Hippocampal formation (tissue), 2 donors: Measurements from ENCODE around the gene TCF7L1.

Source experiments
- DNase-seq, 2 donors: peaks; one replicate each; lab custom pipeline; 2025; lab: John Stamatoyannopoulos, UW

Gene TCF7L1

DNA sequence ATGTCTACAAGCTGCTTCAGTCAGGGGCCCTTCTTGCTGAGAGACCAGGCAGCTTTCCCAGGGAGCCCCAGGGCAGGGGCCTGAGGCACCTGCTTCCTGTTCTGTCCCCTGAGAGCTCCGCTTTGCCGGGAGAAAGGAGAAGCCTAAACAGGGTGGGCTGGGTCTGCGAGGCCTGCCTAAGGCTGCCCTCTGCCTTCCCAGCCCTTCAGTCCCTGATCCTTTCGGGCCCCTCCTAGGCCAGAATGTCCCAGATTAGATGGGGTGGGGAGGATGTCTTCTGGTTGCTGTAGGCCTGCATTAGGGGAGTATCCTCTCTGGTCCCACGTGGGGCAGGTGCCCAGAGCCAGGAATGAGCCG is 122.2 kb downstream of the TCF7L1 start:
- DNase-seq: no peak

DNA sequence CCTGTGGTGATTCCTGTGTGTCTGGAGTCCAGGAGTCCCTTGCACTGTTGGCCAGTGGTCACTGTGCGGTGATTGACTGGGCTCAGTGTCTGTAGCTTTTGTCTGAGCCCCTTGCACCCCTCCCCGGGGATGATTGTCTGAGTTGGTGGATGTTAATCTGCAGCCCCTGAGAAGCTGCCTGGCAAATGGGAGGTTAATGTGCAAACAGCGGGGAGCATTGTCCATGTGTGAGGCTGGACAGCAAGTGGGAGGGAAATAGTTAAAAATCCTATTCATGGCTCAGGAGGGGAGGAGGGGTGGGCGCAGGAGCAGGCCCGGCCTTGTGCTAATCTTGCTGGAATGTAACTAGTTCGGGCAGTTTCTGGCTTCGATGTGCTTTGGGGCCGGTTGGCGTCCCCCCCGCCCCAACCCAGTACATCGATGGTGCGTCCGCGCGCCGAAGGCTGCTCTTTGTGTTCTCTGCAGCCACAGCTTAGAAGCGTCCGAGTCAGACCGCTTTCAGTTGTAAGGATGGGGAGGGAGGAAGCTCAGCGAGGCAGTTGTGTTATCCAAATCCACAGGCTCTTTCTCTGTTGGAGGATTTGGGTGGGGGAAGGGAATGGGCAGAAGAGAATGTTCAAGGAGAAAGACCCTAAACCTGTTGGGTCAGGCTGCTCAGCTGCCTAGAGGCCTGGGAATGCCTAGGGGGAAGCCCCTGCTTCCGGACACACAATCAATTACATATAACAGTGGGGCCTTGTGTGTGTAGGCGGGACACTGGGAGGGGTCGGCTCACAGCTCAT is 122.8 kb downstream of the TCF7L1 start:
- no peak for DNase-seq

DNA sequence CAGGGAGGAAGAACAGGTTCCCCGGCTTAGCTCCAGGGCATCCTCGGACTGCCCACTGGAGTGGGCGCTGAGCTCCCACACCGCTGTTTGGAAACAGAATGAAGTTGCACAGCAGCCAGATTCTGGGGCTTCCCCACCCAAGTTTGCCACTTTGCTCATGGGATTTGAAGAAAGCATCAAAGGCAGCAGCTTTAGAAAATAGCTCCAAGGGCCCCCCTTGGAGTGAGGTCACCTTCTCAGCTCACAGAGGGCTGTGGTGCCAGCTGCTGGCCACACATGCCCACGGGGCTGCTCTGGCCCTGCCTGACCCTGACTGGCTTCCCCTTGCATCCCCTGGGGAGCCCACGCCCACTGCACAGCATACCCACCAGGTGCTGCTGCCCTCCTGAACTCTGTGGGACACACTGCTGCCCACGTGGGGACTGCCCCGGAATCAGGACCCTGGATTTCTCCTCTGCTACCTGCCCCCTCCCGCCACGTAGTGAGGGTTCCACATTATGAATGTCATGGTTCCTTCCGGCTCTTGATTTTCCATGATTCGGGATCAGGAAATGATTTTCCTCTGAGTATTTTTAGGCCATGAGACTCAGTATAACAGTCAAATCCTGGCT is 124.3 kb downstream of the TCF7L1 start:
- DNase-seq: no peak

GRCh38 chr2:85257970-85258605 is 124.9 kb downstream of the TCF7L1 start:
- DNase-seq: no peak

DNA sequence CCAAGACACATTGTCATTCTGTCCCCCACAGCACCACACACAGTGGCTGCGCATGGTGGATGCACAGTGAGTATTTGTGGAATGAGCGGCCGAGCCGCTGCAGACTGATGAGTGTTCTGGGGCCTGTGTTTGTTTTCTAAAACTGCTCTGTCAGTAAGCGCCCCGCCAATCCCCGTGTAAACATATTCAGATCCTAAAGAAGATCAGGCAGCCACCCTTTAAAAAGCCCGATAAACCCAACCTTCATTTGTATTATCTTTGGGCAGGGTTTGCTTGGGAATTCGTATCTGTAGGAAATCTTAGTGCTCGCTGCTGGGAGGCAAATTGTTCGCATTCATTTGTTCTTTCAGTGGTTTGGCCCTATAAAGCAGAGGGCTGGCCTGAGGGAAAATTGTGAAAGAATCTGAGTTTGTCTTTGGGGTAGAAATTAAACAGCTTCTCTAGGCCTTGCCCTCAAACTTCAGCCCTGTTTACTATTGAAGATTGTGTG is 126.0 kb downstream of the TCF7L1 start:
- no peak for DNase-seq

GRCh38 chr2:85259879-85260278 is 126.7 kb downstream of the TCF7L1 start:
- DNase-seq: no peak

GRCh38 chr2:85263591-85263990 is 130.4 kb downstream of the TCF7L1 start:
- no peak for DNase-seq

GRCh38 chr2:85264471-85264870 is 131.3 kb downstream of the TCF7L1 start:
- DNase-seq: no peak

GRCh38 chr2:85265304-85265703 is 132.1 kb downstream of the TCF7L1 start:
- peak in 1 of 2 donors; percentile 15 for DNase-seq

DNA sequence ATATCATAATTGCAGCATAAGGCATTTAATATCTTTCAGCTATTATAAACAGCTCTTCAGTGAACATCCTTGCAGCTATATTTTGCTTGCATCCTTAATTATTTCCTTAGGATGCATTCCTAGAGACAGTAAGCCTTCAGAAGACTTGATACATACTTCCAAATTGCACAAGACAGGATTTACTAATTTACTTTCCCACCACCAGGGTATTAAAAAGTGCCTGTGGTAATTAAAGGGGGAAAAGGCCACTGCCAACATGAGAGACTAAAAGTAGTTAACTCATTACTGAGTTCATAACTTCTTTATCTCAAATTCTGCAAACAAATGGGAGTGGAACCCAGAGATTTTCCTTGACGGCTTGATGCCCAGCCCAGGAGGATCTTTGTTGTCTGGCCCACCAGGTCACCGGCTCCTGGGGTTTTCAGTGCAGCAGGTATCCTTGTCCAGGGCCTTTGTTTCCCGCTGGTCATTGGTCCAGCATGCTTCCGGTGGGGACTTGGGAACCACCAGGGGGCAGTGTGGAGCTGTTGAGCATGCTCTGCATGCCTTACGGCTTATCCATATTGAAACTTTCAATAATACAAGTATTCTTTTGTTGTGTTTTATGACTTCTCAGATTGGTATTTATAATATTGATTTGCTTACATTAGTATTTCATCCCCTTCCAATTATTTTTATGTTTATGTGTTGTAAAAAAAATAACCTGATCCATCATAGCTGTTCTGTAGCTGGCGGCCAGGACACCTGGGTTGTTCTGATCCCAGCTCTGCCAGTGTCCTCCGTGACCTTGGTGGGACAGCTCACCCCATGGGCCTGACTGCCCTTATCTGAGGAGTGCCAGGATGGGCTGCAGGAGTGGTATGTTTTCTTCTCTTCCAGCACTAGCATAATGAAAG is 133.2 kb downstream of the TCF7L1 start:
- DNase-seq: peak in 1 of 2 donors; percentile 20

- no peak for DNase-seq
Observed at GRCh38 chr2:85269959-85270358, 136.8 kb downstream of the TCF7L1 start.

- DNase-seq: no peak
Observed at GRCh38 chr2:85272357-85272756, 139.2 kb downstream of the TCF7L1 start.

GRCh38 chr2:85273738-85274731 is 140.8 kb downstream of the TCF7L1 start:
- DNase-seq: no peak

GRCh38 chr2:85275984-85276540 is 142.9 kb downstream of the TCF7L1 start:
- no peak for DNase-seq

GRCh38 chr2:85276571-85277118 is 143.5 kb downstream of the TCF7L1 start:
- DNase-seq: no peak

GRCh38 chr2:85277416-85278158 is 144.4 kb downstream of the TCF7L1 start:
- no peak for DNase-seq

DNA sequence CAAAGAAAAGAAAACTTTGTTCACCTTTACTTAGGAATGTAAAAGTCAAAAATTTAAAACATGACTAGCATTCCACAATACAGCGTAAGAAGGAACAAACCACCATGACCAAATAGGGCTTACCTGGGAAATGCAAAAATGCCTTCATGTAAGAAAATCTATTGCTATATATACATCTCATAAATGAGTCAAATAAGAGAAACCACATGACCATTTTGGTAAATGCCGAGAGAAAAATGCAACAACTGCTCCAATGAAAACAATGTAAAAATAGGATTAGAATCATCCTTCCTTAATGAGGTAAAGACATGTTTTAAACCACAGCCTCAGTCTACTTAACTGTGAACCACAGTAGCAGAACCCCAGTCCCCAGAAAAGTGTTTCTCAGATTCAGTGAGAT is 145.2 kb downstream of the TCF7L1 start:
- no peak for DNase-seq

- no peak for DNase-seq
Observed at GRCh38 chr2:85281553-85281952, 148.4 kb downstream of the TCF7L1 start.

DNA sequence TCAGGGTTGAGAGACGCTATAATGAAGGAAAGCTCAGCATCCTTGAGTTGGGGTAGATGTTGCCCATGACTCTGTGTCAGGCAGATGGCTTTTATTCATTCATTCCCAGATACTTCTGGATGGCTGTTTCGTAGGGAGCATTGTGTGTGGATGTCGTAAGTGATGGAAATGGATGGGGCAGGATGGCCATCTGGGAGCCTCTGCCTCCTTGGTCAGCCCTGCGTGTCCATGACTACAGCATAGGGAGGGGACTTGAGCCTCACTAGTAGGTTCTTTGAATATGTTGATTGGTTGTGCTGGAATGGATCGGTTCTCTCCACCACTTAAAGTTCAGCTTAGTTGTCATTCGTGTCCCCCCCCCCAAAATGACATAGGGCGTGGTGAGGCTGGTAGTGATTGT is 149.7 kb downstream of the TCF7L1 start:
- DNase-seq: no peak
